K562 (cell line): ENCODE measurements around the gene EML6. TPM values are rescaled to one million over a fixed set of nuclear protein-coding genes. Genes with fewer than 3 reads are reported as not detected.

ENCODE experiments used
- CBX2 ChIP-seq: fragments of 200-600 bp; sonication (generic); IDR thresholded peaks from one replicate; pipeline ENCODE4 v1.6.1; 2012; ENCODE audit warnings: mild to moderate bottlenecking, low read length, inconsistent platforms; ENCODE audit not compliant: insufficient read depth, poor library complexity, severe bottlenecking
- CXXC5 ChIP-seq: fragments of 250-450 bp; sonication (Bioruptor Pico); IDR thresholded peaks from 2 replicates; pipeline ENCODE4 v1.8.0; 2022; ENCODE audit warnings: inconsistent platforms, mild to moderate bottlenecking, moderate library complexity
- FOXA3 ChIP-seq, 2 experiments: fragments of 450-650 bp in 1 of 2; sonication (generic) in 1 of 2; formaldehyde crosslinking; IDR thresholded peaks in 1 of 2; conservative IDR thresholded peaks in 1 of 2; 2 replicates each; pipeline versions ENCODE4 v1.4.0 to v1.8.0; 2020 to 2022; ENCODE audit warnings: mild to moderate bottlenecking in 2 of 2, missing genetic modification reagents in 1 of 2
- GABPB1 ChIP-seq: sonication (generic); formaldehyde crosslinking; IDR thresholded peaks from 2 replicates; pipeline ENCODE4 v1.8.0; 2022; ENCODE audit warnings: mild to moderate bottlenecking, missing genetic modification reagents
- JUND ChIP-seq, 2 experiments: IDR thresholded peaks; 2 replicates in 1 of 2; 3 replicates in 1 of 2; pipeline ENCODE4 v1.6.1; 2011; ENCODE audit warnings: borderline replicate concordance in 2 of 2, low read depth in 2 of 2, low read length in 2 of 2, improper control_type of control experiment in 1 of 2, missing biosample characterization in 1 of 2, missing genetic modification characterization in 1 of 2, missing genetic modification reagents in 1 of 2
- POLR2B ChIP-seq: fragments of 450-650 bp; IDR thresholded peaks from 2 replicates; pipeline ENCODE4 v1.6.1; 2018; ENCODE audit warnings: low read depth; ENCODE audit not compliant: partially characterized antibody
- RBBP5 ChIP-seq: fragments of 200-600 bp; sonication (generic); IDR thresholded peaks from 2 replicates; pipeline ENCODE4 v1.6.1; 2012; ENCODE audit warnings: borderline replicate concordance, mild to moderate bottlenecking, low read length, control low read depth, inconsistent platforms; ENCODE audit not compliant: insufficient read depth, poor library complexity, severe bottlenecking
- SRSF3 ChIP-seq: fragments of 200-400 bp; formaldehyde crosslinking; IDR thresholded peaks from 2 replicates; pipeline ENCODE4 v1.6.1; 2016; ENCODE audit warnings: mild to moderate bottlenecking, low read length, moderate library complexity; ENCODE audit not compliant: insufficient read depth
- TBP ChIP-seq: optimal IDR thresholded peaks from 2 replicates; pipeline ENCODE3; 2011; ENCODE audit warnings: low read depth, low read length, improper control_type of control experiment
- TEAD1 ChIP-seq, 2 experiments: fragments of 450-650 bp in 1 of 2; sonication (generic) in 1 of 2; formaldehyde crosslinking; IDR thresholded peaks; 2 replicates each; pipeline versions ENCODE4 v1.4.0 to v1.8.0; 2020 to 2022; ENCODE audit warnings: mild to moderate bottlenecking in 2 of 2, missing genetic modification reagents in 1 of 2
- U2AF2 ChIP-seq: fragments of 200-400 bp; formaldehyde crosslinking; optimal IDR thresholded peaks from 2 replicates; pipeline ENCODE3; 2017; ENCODE audit warnings: low read depth, mild to moderate bottlenecking, low read length
- ZBTB8A ChIP-seq: fragments of 450-650 bp; IDR thresholded peaks from 2 replicates; pipeline ENCODE4 v1.6.1; 2018; ENCODE audit warnings: mild to moderate bottlenecking, moderate library complexity; ENCODE audit not compliant: partially characterized antibody
- ZNF507 ChIP-seq: conservative IDR thresholded peaks from 2 replicates; pipeline ENCODE4 v1.6.1; 2017; ENCODE audit warnings: missing genetic modification characterization, missing compliant biosample characterization
- polyA plus RNA-seq, 8 experiments: library from polyadenylated mRNA; depleted of rRNA in 4 of 8; stranded (reverse) in 5 of 8; unstranded in 3 of 8; fragments of >200 nt; fragmentation: Nextera tagmentation in 2 of 8; fragmentation: Illumina TruSeq in 1 of 8; extraction: Ambion mirVana in 2 of 8; extraction: Trizol in 1 of 8; gene quantifications; 2 replicates each; pipeline versions ENCODE4 v1.2.1 to v1.2.3, GENCODE V29; 2011 to 2014; ENCODE audit warnings: inconsistent platforms in 1 of 8, missing spikeins in 1 of 8
- total RNA-seq, 7 experiments: library from RNA; depleted of rRNA in 6 of 7; stranded (reverse); fragments of >200 nt in 6 of 7; fragmentation: Illumina TruSeq in 2 of 7; extraction: Trizol in 2 of 7; gene quantifications; 2 replicates each; pipeline versions ENCODE4 v1.2.1 to v1.2.3, GENCODE V29; 2011 to 2021; ENCODE audit warnings: low replicate concordance in 1 of 7
- TF ChIP-seq, protein P1 (sequence below): fragments of 250-450 bp; sonication (Bioruptor Pico); IDR thresholded peaks from 2 replicates; pipeline ENCODE4 v1.4.0; 2020; ENCODE audit warnings: mild to moderate bottlenecking, moderate library complexity
- TF ChIP-seq, protein P2 (sequence below): fragments of 250-450 bp; sonication (Bioruptor Pico); IDR thresholded peaks from 2 replicates; pipeline ENCODE4 v1.4.0; 2020; ENCODE audit warnings: borderline replicate concordance
- TF ChIP-seq, protein P3 (sequence below): fragments of 200-800 bp; sonication (Bioruptor generic); IDR thresholded peaks from 2 replicates; pipeline ENCODE4 v1.6.1; 2017; ENCODE audit warnings: missing genetic modification characterization, missing compliant biosample characterization
- TF ChIP-seq, protein P4 (sequence below): fragments of 250-450 bp; sonication (Bioruptor Pico); IDR thresholded peaks from 2 replicates; pipeline ENCODE4 v1.4.0; 2020; ENCODE audit warnings: mild to moderate bottlenecking

EML6 gene
- total and polyA plus RNA-seq, 9 of the 15 experiments (the other 6 are each of a cell fraction or from before 2014, with no cell fraction given) = 0.07 to 0.56 (median 0.25) TPM

DNA sequence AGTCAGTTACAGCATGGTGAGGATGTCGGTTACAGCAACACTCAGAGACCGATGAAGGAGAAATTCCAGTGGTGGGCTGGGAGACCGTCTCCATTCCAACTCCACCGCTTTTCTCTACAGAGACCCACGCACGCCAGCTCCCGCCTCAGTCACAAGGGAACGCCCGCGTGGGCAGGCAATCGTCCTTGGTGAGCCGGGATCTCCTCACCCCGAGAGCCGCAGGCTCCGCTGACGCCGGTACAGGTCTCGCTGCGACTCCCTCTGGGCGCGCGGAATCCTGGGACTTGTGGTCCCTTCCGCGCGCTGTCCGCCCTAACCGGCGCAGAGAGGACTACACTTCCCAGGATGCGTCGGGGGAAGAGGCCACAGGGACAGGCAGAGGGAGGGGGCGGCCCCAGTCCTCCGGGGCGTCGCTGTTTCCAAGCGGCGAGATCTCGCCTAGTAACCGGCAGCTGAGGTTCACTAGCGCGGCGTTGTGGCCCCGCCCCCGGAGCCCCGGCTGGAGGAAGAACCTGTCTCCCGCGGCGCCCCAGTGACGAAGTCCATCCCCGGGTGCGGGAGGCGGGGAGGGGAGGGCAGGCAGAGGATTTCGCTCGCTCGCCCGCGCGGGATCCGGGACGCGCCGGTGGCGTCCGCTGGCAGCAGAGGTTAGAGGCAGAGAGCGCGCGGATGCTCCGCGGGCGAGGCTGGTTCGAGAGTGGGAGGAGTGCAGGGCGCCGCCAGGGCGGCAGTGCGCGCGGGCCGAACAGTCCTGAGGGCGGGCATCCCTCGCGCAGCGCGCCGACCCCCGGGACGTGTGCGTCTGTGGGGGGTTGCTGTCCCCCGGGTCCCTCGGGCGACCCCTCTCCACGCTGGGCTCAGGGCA is at the start of gene EML6 (continued):
- TF ChIP-seq SRSF3 = no peak
- TF ChIP-seq RBBP5 = peak; percentile 75
- TF ChIP-seq ZBTB8A = no peak
- TF ChIP-seq GABPB1 = peak; percentile 74
- no peak for TF ChIP-seq U2AF2
- TF ChIP-seq, protein P1, sequence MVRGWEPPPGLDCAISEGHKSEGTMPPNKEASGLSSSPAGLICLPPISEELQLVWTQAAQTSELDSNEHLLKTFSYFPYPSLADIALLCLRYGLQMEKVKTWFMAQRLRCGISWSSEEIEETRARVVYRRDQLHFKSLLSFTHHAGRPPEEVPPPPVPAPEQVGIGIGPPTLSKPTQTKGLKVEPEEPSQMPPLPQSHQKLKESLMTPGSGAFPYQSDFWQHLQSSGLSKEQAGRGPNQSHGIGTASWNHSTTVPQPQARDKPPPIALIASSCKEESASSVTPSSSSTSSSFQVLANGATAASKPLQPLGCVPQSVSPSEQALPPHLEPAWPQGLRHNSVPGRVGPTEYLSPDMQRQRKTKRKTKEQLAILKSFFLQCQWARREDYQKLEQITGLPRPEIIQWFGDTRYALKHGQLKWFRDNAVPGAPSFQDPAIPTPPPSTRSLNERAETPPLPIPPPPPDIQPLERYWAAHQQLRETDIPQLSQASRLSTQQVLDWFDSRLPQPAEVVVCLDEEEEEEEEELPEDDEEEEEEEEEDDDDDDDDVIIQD (CRISPR knock-in tag) = no peak
- TF ChIP-seq, protein P2, sequence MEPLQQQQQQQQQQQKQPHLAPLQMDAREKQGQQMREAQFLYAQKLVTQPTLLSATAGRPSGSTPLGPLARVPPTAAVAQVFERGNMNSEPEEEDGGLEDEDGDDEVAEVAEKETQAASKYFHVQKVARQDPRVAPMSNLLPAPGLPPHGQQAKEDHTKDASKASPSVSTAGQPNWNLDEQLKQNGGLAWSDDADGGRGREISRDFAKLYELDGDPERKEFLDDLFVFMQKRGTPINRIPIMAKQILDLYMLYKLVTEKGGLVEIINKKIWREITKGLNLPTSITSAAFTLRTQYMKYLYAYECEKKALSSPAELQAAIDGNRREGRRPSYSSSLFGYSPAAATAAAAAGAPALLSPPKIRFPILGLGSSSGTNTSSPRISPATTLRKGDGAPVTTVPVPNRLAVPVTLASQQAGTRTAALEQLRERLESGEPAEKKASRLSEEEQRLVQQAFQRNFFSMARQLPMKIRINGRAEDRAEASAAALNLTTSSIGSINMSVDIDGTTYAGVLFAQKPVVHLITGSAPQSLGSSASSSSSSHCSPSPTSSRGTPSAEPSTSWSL = no peak
- peak; percentile 87 for TF ChIP-seq CXXC5
- TF ChIP-seq CBX2 = no peak
- peak; percentile 46 for TF ChIP-seq POLR2B
- TF ChIP-seq TEAD1 (CRISPR knock-in tag; IDR thresholded peaks at IDR 0.05) = 0 out of 4 replicates have a peak, but pooled peaks of 1 of the 2 experiments have one; percentile 20
- peak; percentile 28; the same call in 1 of the 2 replicates for TF ChIP-seq JUND (IDR thresholded peaks at IDR 0.05; ENCODE audit: borderline replicate concordance, low read depth, low read length)
- TF ChIP-seq JUND (tag; IDR thresholded peaks at IDR 0.05; ENCODE audit: borderline replicate concordance, low read depth, low read length) = no peak
- TF ChIP-seq, protein P3, sequence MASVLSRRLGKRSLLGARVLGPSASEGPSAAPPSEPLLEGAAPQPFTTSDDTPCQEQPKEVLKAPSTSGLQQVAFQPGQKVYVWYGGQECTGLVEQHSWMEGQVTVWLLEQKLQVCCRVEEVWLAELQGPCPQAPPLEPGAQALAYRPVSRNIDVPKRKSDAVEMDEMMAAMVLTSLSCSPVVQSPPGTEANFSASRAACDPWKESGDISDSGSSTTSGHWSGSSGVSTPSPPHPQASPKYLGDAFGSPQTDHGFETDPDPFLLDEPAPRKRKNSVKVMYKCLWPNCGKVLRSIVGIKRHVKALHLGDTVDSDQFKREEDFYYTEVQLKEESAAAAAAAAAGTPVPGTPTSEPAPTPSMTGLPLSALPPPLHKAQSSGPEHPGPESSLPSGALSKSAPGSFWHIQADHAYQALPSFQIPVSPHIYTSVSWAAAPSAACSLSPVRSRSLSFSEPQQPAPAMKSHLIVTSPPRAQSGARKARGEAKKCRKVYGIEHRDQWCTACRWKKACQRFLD = peak; percentile 87; the same call in 1 of the 2 replicates
- TF ChIP-seq FOXA3 (CRISPR knock-in tag; conservative IDR thresholded peaks at IDR 0.05 in 1 of 2, IDR thresholded peaks at IDR 0.05 in 1 of 2) = no peak
- TF ChIP-seq TBP = peak; percentile 52
- TF ChIP-seq, protein P4, sequence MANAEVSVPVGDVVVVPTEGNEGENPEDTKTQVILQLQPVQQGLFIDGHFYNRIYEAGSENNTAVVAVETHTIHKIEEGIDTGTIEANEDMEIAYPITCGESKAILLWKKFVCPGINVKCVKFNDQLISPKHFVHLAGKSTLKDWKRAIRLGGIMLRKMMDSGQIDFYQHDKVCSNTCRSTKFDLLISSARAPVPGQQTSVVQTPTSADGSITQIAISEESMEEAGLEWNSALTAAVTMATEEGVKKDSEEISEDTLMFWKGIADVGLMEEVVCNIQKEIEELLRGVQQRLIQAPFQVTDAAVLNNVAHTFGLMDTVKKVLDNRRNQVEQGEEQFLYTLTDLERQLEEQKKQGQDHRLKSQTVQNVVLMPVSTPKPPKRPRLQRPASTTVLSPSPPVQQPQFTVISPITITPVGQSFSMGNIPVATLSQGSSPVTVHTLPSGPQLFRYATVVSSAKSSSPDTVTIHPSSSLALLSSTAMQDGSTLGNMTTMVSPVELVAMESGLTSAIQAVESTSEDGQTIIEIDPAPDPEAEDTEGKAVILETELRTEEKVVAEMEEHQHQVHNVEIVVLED (CRISPR knock-in tag) = peak; percentile 68
- no peak for TF ChIP-seq ZNF507
